ENCODE data around the gene OPHN1. TPM values are rescaled to one million over a fixed set of nuclear protein-coding genes. Genes with fewer than 3 reads are reported as not detected.

Gene OPHN1
- total RNA-seq, 1 experiment from 2014 or later = 4.4 TPM

GRCh38 chrX:68463880-68464279, 30.6 kb upstream of the OPHN1 start:
- ATAC-seq (no peak), DNase-seq (ENCODE audit: low spot score) (no peak)
- Mint-ChIP-seq H3K9me3 (no peaks in the 10 kb centered on the region), H3K27me3 (ENCODE audit: low read depth) (no peaks in the 10 kb centered on the region), H3K27ac (no peak overlapping the region), H3K4me3 (no peak overlapping the region), H3K4me1 (peaks cover 5% of the 10 kb centered on the region), H3K36me3 (no peaks in the 10 kb centered on the region)
- CTCF ChIA-PET = interaction anchor here (2.4 kb wide), 1 partner anchor 267 kb away, joined by 9 read pairs; no protein-coding TSS in a partner anchor
- POLR2A ChIA-PET = no interaction called here
- TF ChIP-seq ZNF423 (CRISPR knock-in tag; IDR thresholded peaks at IDR 0.05) (no peak), ZNF512 (CRISPR knock-in tag; IDR thresholded peaks at IDR 0.05; ENCODE audit: borderline replicate concordance) (no peak), MXD4 (CRISPR knock-in tag; IDR thresholded peaks at IDR 0.05; ENCODE audit: borderline replicate concordance) (no peak), NFYB (CRISPR knock-in tag; conservative IDR thresholded peaks at IDR 0.05; ENCODE audit: low read depth) (no peak), STAT6 (CRISPR knock-in tag; conservative IDR thresholded peaks at IDR 0.05; ENCODE audit: low read depth) (no peak)

GRCh38 chrX:68462653-68463052, 29.4 kb upstream of the OPHN1 start:
- peak; percentile 60 for ATAC-seq
- TF ChIP-seq CTCF (IDR thresholded peaks at IDR 0.05) (peak; percentile 53), FOXK1 (CRISPR knock-in tag; IDR thresholded peaks at IDR 0.05) (no peak), NR3C1 (CRISPR knock-in tag; conservative IDR thresholded peaks at IDR 0.05; ENCODE audit: low read depth) (no peak), KAT7 (CRISPR knock-in tag; IDR thresholded peaks at IDR 0.05; ENCODE audit: borderline replicate concordance) (no peak), NFYB (CRISPR knock-in tag; conservative IDR thresholded peaks at IDR 0.05; ENCODE audit: low read depth) (no peak), ATF1 (CRISPR knock-in tag; IDR thresholded peaks at IDR 0.05) (no peak)
- CTCF ChIA-PET = interaction anchor here (1.0 to 1.5 kb wide), 3 partner anchors 29 to 266 kb away, joined by 3 to 13 read pairs (median 3); partner anchors contain the start of gene OPHN1

GRCh38 chrX:68462197-68462596, 28.9 kb upstream of the OPHN1 start:
- peaks cover 5% of the 10 kb centered on the region for H3K4me1 Mint-ChIP-seq
- H3K27me3 Mint-ChIP-seq (ENCODE audit: low read depth) = no peaks in the 10 kb centered on the region
- H3K36me3 Mint-ChIP-seq = no peaks in the 10 kb centered on the region
- POLR2A ChIA-PET = no interaction called here
- H3K9me3 Mint-ChIP-seq = no peaks in the 10 kb centered on the region
- H3K27ac Mint-ChIP-seq = no peak overlapping the region
- no peak overlapping the region for H3K4me3 Mint-ChIP-seq
- no peak for ATAC-seq
- DNase-seq (ENCODE audit: low spot score) = no peak
- CTCF ChIA-PET = interaction anchor here (1.0 to 1.5 kb wide), 3 partner anchors 29 to 265 kb away, joined by 3 to 13 read pairs (median 3); partner anchors contain the start of gene OPHN1
- TF ChIP-seq ZNF138 (CRISPR knock-in tag; conservative IDR thresholded peaks at IDR 0.05) (no peak), CREB1 (CRISPR knock-in tag; IDR thresholded peaks at IDR 0.05) (no peak), SOX15 (CRISPR knock-in tag; IDR thresholded peaks at IDR 0.05) (no peak), CDX4 (CRISPR knock-in tag; IDR thresholded peaks at IDR 0.05; ENCODE audit: borderline replicate concordance) (no peak), USF1 (CRISPR knock-in tag; IDR thresholded peaks at IDR 0.05) (no peak), IRF1 (CRISPR knock-in tag; IDR thresholded peaks at IDR 0.05) (no peak), ATF6 (CRISPR knock-in tag; IDR thresholded peaks at IDR 0.05) (no peak), TCF7 (CRISPR knock-in tag; IDR thresholded peaks at IDR 0.05; ENCODE audit: low read depth) (no peak), RORB (CRISPR knock-in tag; IDR thresholded peaks at IDR 0.05) (no peak), PRRX2 (CRISPR knock-in tag; IDR thresholded peaks at IDR 0.05) (no peak), FOXJ3 (CRISPR knock-in tag; IDR thresholded peaks at IDR 0.05; ENCODE audit: borderline replicate concordance) (no peak), HMGA2 (CRISPR knock-in tag; IDR thresholded peaks at IDR 0.05) (no peak), CREM (CRISPR knock-in tag; IDR thresholded peaks at IDR 0.05) (no peak), EMX1 (CRISPR knock-in tag; IDR thresholded peaks at IDR 0.05) (no peak)

More at GRCh38 chrX:68462653-68463052, 29.4 kb upstream of the OPHN1 start:
- peaks cover 5% of the 10 kb centered on the region for H3K4me1 Mint-ChIP-seq
- DNase-seq (ENCODE audit: low spot score) = peak; percentile 12
- no peaks in the 10 kb centered on the region for H3K36me3 Mint-ChIP-seq
- no peaks in the 10 kb centered on the region for H3K27me3 Mint-ChIP-seq (ENCODE audit: low read depth)
- H3K4me3 Mint-ChIP-seq = no peak overlapping the region
- H3K27ac Mint-ChIP-seq = no peak overlapping the region
- no peaks in the 10 kb centered on the region for H3K9me3 Mint-ChIP-seq
- POLR2A ChIA-PET = no interaction called here
